HG03135 (cell line): Measurements from ENCODE around the gene ZNF865.

Experiments used
- ATAC-seq: cut with Tn5 transposase; IDR thresholded peaks from one replicate; pipeline ENCODE4 v1.9.1; 2021; ENCODE audit warnings: mild to moderate bottlenecking, moderate library complexity; ENCODE audit not compliant: unreplicated experiment

The ZNF865 gene

GRCh38 chr19:55643887-55644176 lies 38.4 kb downstream of the ZNF865 start:
- no peak for ATAC-seq

- ATAC-seq: no peak
Observed at GRCh38 chr19:55644191-55644833, 38.9 kb downstream of the ZNF865 start.

- ATAC-seq: no peak
Observed at GRCh38 chr19:55644842-55645511, 39.5 kb downstream of the ZNF865 start.

GRCh38 chr19:55645512-55645881 lies 40.0 kb downstream of the ZNF865 start:
- no peak for ATAC-seq

DNA sequence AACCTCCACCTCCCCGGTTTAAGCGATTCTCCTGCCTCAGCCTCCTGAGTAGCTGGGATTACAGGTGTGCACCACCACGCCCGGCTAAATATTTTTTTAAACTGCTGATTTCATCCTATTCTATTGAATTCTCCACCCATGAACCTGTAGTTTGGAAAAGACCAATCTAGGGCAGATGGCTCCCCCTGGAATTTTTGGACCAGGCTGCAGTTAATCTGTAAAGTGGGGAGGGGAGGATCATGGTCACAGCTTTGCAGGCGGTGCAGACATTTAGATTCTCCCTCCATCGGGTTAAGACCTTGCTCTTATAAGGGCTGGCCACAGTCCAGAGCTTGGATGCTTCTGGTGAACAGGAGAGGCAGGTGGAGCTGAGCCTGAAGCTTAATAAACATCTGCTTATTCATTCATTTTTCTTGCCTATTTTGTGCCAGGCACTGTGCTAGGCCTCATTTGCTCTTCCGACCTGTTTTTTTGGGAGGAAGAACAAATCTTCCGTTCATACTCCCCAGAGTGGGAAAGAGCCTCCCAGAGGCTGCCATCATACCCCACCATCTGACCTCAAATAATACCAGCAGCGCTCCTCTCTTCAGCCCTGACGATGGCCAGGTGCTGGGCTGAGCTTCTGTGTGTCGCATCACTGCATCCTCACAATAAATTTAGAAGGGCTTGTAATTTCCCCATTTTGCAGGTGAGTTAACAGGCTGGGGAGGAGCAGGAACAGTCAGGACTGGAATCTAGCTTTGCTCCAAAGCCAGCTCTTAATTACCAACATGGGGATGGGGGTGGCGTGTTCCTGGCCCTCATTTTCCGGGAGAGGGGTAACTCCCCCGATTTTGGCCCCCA lies 41.7 kb downstream of the ZNF865 start:
- ATAC-seq: no peak

- ATAC-seq: no peak
Observed at GRCh38 chr19:55647732-55648584, 42.5 kb downstream of the ZNF865 start, which contains the start of gene CCDC106. CCDC106 (plus strand) TSS chr19:55648212; CDS start chr19:55649047, 835 bp downstream.

GRCh38 chr19:55648585-55649267 lies 43.3 kb downstream of the ZNF865 start:
- ATAC-seq: no peak

- ATAC-seq: no peak
Observed at GRCh38 chr19:55649268-55650125, 44.0 kb downstream of the ZNF865 start.

GRCh38 chr19:55650126-55650557 lies 44.7 kb downstream of the ZNF865 start:
- no peak for ATAC-seq

DNA sequence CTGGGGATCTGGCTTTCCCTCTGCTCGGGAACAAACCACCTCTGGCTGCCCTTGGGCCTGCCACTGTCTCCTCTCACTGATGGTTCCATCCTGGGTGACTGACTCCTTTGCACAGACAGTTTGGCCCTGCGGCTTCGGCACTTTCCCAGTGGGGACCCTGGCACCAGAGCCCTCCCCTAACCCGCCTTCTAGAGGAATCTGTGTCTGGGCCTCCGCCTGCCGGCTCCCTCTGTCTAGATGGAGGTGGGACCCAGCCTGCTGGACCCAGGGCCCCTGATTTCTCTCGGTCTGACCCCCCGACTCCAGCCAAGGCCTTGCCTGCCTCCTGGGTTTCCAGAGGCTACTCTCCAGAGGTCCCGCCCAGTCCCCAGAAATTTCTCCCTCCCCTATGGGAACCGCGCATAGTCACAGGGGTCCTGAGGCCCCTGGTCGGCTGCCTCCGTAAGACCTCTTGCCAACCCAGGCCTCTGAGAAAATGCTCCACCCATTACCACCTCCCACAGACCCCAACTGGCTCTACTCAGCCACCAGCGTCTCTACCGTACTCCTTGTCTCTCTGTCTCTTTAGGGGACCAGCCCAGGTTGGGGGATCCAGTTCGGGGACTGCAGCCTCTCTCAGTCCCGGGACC lies 45.3 kb downstream of the ZNF865 start:
- no peak for ATAC-seq

GRCh38 chr19:55651236-55651635 lies 45.8 kb downstream of the ZNF865 start:
- ATAC-seq: no peak

DNA sequence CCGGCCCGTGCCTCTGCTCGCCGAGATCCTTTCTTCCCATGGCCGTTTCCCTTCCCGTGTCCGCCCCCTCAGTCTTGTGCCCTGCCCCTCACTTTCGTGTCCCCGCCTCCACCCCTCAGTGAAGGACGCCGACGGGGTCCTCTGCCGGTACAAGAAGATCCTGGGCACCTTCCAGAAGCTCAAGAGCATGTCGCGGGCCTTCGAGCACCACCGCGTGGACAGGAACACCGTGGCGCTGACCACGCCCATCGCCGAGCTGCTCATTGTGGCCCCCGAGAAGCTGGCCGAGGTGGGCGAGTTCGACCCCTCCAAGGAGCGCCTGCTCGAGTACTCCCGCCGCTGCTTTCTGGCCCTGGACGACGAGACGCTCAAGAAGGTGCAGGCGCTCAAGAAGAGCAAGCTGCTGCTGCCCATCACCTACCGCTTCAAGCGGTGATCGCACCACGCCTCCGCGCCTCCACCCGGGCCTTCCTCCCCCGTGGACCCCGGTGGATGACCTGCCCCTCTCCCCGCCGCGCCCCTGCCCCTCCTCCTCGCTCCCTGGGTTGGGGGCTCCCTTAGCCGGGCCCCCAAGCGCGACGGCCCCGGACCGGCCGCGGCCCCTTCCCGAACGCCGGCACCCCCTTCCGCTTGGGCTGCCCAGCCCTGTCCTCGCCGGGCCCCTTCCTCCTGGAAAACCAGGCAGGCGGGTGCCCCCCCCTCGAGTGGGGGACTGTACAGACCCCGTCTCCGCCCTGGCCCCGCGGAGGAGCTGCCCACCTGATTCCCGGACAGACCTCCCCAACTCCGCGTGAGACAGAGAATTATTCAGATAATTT lies 47.1 kb downstream of the ZNF865 start:
- ATAC-seq: no peak

DNA sequence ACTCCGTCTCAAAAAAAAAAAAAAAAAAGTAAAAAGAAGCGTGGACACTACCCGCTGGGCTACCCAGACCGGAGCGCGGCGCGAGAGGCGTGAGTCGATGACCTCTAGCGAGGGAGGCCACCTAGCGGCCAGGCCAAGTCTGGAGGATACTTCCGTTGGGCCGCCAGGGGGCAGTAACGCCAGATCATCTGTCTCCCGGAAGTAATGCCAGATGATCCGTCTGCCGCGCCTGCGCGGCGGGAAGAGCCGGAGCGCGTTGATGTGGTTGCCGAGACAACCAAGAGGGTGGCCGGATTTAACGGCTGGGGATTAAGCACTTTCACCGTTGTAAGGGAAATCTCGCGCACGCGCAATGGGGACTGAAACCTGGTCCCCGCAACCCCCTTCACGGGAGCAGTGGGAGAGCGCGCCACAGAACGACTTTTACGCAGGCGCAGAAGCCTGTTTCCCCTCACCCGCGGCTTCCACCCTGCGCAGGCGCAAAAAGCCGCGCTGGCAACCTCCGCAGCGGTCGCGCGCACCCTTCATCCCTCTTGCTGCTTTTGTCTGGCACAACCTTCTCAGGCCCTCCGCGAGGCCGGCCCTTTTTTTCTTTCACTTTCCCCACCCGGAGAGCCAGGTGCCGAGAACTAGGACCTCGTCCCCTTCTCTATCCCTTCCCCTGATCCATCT lies 48.3 kb downstream of the ZNF865 start:
- peak; percentile 36 for ATAC-seq

GRCh38 chr19:55654323-55654867 lies 48.9 kb downstream of the ZNF865 start:
- ATAC-seq: peak; percentile 61

DNA sequence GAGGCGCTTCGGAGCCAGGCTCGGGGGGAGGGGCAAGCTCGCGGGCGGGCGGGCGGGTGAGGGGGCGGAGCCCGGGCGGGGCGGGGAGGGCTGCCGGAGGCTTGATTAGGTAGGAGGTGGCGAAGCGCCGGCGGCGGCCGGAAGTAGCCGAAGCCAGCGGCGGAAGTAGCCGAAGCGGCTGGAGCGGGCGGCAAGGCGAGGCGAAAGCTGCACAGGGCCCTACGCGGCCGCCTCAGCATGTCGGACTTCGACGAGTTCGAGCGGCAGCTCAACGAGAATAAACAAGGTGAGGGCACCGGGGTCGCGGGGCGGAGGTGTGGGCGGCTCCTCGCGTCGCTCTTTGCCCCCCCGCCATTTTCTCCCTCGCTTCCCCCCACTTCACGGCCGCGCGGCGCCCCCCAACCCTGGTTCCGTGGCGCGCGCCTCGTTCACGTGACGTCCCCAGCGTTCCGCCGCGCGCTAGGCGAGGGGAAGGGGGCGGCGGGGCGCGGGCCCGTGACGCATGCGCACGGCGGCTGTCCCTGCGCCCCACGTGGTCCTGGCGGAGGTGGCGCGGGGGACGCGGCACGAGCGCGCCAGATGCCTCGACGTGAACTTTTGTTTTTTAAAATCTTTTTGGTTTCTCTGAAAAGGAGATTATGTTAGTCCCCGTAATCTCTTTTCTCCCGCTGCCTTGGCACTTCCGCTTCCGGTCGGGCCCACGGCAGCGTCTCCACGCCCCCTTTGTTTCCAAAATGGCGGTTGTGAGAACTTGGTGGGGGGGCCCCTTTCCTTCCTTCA lies 49.6 kb downstream of the ZNF865 start, which contains the start of gene U2AF2:
U2AF2 (plus strand) TSS at position 168 of the 780 bp plus-strand sequence; CDS start at position 238, 70 bp downstream.
- ATAC-seq: peak; percentile 34

DNA sequence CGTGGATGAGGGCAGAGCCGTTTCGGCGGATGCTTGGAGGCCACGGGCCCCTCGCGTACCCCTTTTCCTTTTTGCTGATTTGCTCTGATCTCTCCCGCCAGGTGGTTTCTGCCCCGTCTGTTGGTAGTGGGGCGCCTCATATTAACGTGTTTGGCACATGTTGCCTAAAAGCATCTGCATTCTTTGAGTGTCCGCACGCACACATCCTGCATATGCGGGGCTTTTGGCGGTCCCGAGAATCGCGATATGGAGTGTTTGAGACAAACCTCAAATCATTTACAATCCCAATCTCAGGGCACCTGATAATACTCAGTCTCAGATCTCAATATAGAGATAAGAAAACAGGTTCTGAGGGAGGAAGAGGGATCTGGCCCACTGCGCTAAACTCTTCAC lies 50.2 kb downstream of the ZNF865 start:
- no peak for ATAC-seq
